HepG2 (cell line): Measurements from ENCODE around the gene FLT3LG. TPM values are rescaled to one million over a fixed set of nuclear protein-coding genes. Genes with fewer than 3 reads are reported as not detected.

Source experiments
- ATAC-seq: fragments of 200-7000 bp; cut with Tn5 transposase; 3 replicates; pipeline ENCODE4 v1.9.1; 2020; ENCODE audit warnings: mild to moderate bottlenecking, moderate library complexity
- BruUV-seq: library from RNA; stranded (reverse); fragments of 400-500 nt; replicated peaks from 2 replicates; lab custom pipeline; 2021; lab: Mats Ljungman, UMichigan
- CTCF ChIA-PET: fragments of 300-600 bp; formaldehyde crosslinking; extraction: SDS; loops from one replicate; lab custom pipeline; 2021; ENCODE audit warnings: low total read pairs, inconsistent platforms, low intra/inter-chr PET ratio; lab: Yijun Ruan, JAX
- POLR2A ChIA-PET: fragments of 350-600 bp; sonication (Branson Sonifier 250); formaldehyde crosslinking; loops from one replicate; lab custom pipeline; 2020; ENCODE audit warnings: antibody characterized with exemption, inconsistent platforms; lab: Yijun Ruan, JAX
- DNase-seq: peaks from one replicate; pipeline ENCODE4 v3.0.0-alpha.2; 2015; ENCODE audit warnings: low spot score
- FAIRE-seq: peaks from 3 replicates; lab custom pipeline; 2011; peaks lifted over from hg19 to GRCh38; lab: Jason Lieb, UNC
- H2AFZ ChIP-seq: one replicate; pipeline ENCODE4 v1.6.1; 2011; ENCODE audit warnings: low read length, inconsistent platforms
- H3K27ac ChIP-seq: fragments of 300-600 bp; 3 replicates; pipeline ENCODE4 v1.8.0; 2011; ENCODE audit warnings: mixed run types, mild to moderate bottlenecking, mixed read lengths, low read length, inconsistent platforms; ENCODE audit not compliant: insufficient read depth; ENCODE audit errors: extremely low read length
- H3K27me3 ChIP-seq, 2 experiments: fragments of 200-600 bp in 1 of 2; 2 replicates in 1 of 2; 3 replicates in 1 of 2; pipeline versions ENCODE4 v1.6.0 to v1.8.0; 2011; ENCODE audit warnings: low read length in 2 of 2, mild to moderate bottlenecking in 2 of 2, moderate library complexity in 2 of 2, inconsistent platforms in 1 of 2; ENCODE audit not compliant: insufficient read depth in 2 of 2, control insufficient read depth in 1 of 2
- H3K36me3 ChIP-seq, 2 experiments: fragments of 200-600 bp in 1 of 2; replicated peaks in 1 of 2; 2 replicates in 1 of 2; 3 replicates in 1 of 2; pipeline versions ENCODE4 v1.5.1 to v1.8.0; 2011; ENCODE audit warnings: low read length in 2 of 2, inconsistent platforms in 1 of 2; ENCODE audit not compliant: insufficient read depth in 2 of 2, control insufficient read depth in 1 of 2
- H3K4me1 ChIP-seq: 2 replicates; pipeline ENCODE4 v1.5.1; 2012; ENCODE audit warnings: low read length, inconsistent platforms; ENCODE audit not compliant: insufficient read depth
- H3K4me2 ChIP-seq: 2 replicates; pipeline ENCODE4 v1.6.0; 2011; ENCODE audit warnings: low read depth, low read length, inconsistent platforms
- H3K4me3 ChIP-seq, 3 experiments: fragments of 200-600 bp in 1 of 3; sonication (generic), shearing (Covaris generic) in 1 of 3; replicated peaks in 1 of 3; 2 replicates each; pipeline ENCODE4 v1.5.1; 2011 to 2016; ENCODE audit warnings: low read length in 3 of 3, inconsistent platforms in 2 of 3, low read depth in 2 of 3, mild to moderate bottlenecking in 2 of 3, control low read depth in 1 of 3, mixed read lengths in 1 of 3; ENCODE audit not compliant: insufficient read depth in 1 of 3
- H3K79me2 ChIP-seq: one replicate; pipeline ENCODE4 v1.6.1; 2011; ENCODE audit warnings: low read length, inconsistent platforms; ENCODE audit not compliant: insufficient read depth
- H3K9ac ChIP-seq: 2 replicates; pipeline ENCODE4 v1.6.0; 2011; ENCODE audit warnings: mild to moderate bottlenecking, low read depth, low read length, inconsistent platforms; ENCODE audit not compliant: insufficient read depth
- H3K9me3 ChIP-seq: 2 replicates; pipeline ENCODE4 v1.5.1; 2012; ENCODE audit warnings: mild to moderate bottlenecking, low read length
- H4K20me1 ChIP-seq: 2 replicates; pipeline ENCODE4 v1.6.0; 2011; ENCODE audit warnings: inconsistent platforms, mild to moderate bottlenecking, low read length, moderate library complexity; ENCODE audit not compliant: insufficient read depth
- AGO2 ChIP-seq: fragments of 200-400 bp; formaldehyde crosslinking; optimal IDR thresholded peaks from 2 replicates; pipeline ENCODE3; 2017; ENCODE audit warnings: mild to moderate bottlenecking, low read depth, low read length, moderate library complexity
- CCDC6 ChIP-seq: sonication (generic); formaldehyde crosslinking; IDR thresholded peaks from 2 replicates; pipeline ENCODE4 v1.8.1; 2022; ENCODE audit warnings: mild to moderate bottlenecking, missing genetic modification reagents, moderate library complexity
- E2F2 ChIP-seq: sonication (generic); formaldehyde crosslinking; IDR thresholded peaks from 2 replicates; pipeline ENCODE4 v1.4.0; 2020; ENCODE audit warnings: missing genetic modification reagents, borderline replicate concordance
- ETV6 ChIP-seq: sonication (generic); formaldehyde crosslinking; conservative IDR thresholded peaks from 2 replicates; pipeline ENCODE4 v1.4.0; 2020; ENCODE audit warnings: missing genetic modification reagents
- KLF13 ChIP-seq: sonication (generic); formaldehyde crosslinking; IDR thresholded peaks from 2 replicates; pipeline ENCODE4 v1.4.0; 2020; ENCODE audit warnings: mild to moderate bottlenecking, missing genetic modification reagents
- ONECUT2 ChIP-seq: sonication (generic); formaldehyde crosslinking; IDR thresholded peaks from 2 replicates; pipeline ENCODE4 v1.4.0; 2020; ENCODE audit warnings: missing genetic modification reagents
- POLR2AphosphoS5 ChIP-seq: IDR thresholded peaks from 2 replicates; pipeline ENCODE4 v1.6.1; 2012; ENCODE audit warnings: low read depth, low read length
- RBM22 ChIP-seq: fragments of 200-400 bp; formaldehyde crosslinking; optimal IDR thresholded peaks from 2 replicates; pipeline ENCODE3; 2017; ENCODE audit warnings: mild to moderate bottlenecking, low read length, moderate library complexity
- SIX4 ChIP-seq: sonication (generic); formaldehyde crosslinking; IDR thresholded peaks from 2 replicates; pipeline ENCODE4 v1.4.0; 2020; ENCODE audit warnings: missing genetic modification reagents
- SNAPC2 ChIP-seq: sonication (generic); formaldehyde crosslinking; IDR thresholded peaks from 2 replicates; pipeline ENCODE4 v1.8.1; 2022; ENCODE audit warnings: mild to moderate bottlenecking, missing genetic modification reagents
- ZBTB49 ChIP-seq: sonication (generic); formaldehyde crosslinking; IDR thresholded peaks from 2 replicates; pipeline ENCODE4 v1.4.0; 2020; ENCODE audit warnings: missing genetic modification reagents, borderline replicate concordance
- ZKSCAN5 ChIP-seq: sonication (generic); formaldehyde crosslinking; IDR thresholded peaks from 2 replicates; pipeline ENCODE4 v1.5.1; 2020; ENCODE audit warnings: mild to moderate bottlenecking, missing genetic modification reagents
- ZNF224 ChIP-seq: sonication (generic); formaldehyde crosslinking; IDR thresholded peaks from 2 replicates; pipeline ENCODE4 v1.5.0; 2020; ENCODE audit warnings: mild to moderate bottlenecking, missing genetic modification reagents
- ZNF275 ChIP-seq: sonication (generic); formaldehyde crosslinking; IDR thresholded peaks from 2 replicates; pipeline ENCODE4 v1.8.0; 2022; ENCODE audit warnings: missing genetic modification reagents, mild to moderate bottlenecking, inconsistent platforms, borderline replicate concordance
- ZNF672 ChIP-seq: sonication (generic); formaldehyde crosslinking; IDR thresholded peaks from 2 replicates; pipeline ENCODE4 v1.8.1; 2022; ENCODE audit warnings: missing genetic modification reagents
- ZNF768 ChIP-seq: sonication (generic); formaldehyde crosslinking; IDR thresholded peaks from 2 replicates; pipeline ENCODE4 v1.4.0; 2020; ENCODE audit warnings: missing genetic modification reagents
- ZNF784 ChIP-seq: sonication (generic); formaldehyde crosslinking; IDR thresholded peaks from 2 replicates; pipeline ENCODE4 v1.5.1; 2020; ENCODE audit warnings: missing genetic modification reagents, mild to moderate bottlenecking, borderline replicate concordance
- WGBS: methylation state at CpG from one replicate; pipeline ENCODE4 v1.1.6; 2017; ENCODE audit warnings: low lambda C conversion rate; 5-methylcytosine and 5-hydroxymethylcytosine counted together
- in situ Hi-C: cut with HindIII; loops from 2 replicates; pipeline ENCODE4 v1.10.0; 2017; ENCODE audit warnings: low pct_unique_long_range_greater_than_20kb; ENCODE audit not compliant: extremely low pct_ligation_motif_present
- intact Hi-C: fragments of 100-400 bp; cut with micrococcal nuclease; formaldehyde crosslinking; loops from one replicate; pipeline ENCODE4 v1.10.0; 2022; ENCODE audit not compliant: unreplicated experiment
- polyA plus RNA-seq, 8 experiments: library from polyadenylated mRNA; depleted of rRNA in 3 of 8; stranded (reverse) in 7 of 8; unstranded in 1 of 8; fragments of >200 nt; fragmentation: Illumina TruSeq in 4 of 8; extraction: Trizol in 4 of 8; gene quantifications; 2 replicates each; pipeline versions ENCODE4 v1.2.1 to v1.2.3, GENCODE V29; 2011 to 2016; ENCODE audit warnings: low read depth in 4 of 8, missing spikeins in 1 of 8, mixed read lengths in 1 of 8; ENCODE audit not compliant: insufficient read depth in 1 of 8
- total RNA-seq, 5 experiments: library from RNA; depleted of rRNA; stranded (reverse); fragments of >200 nt; fragmentation: Illumina TruSeq; extraction: Trizol; gene quantifications; 2 replicates each; pipeline ENCODE4 v1.2.3, GENCODE V29; 2016; ENCODE audit warnings: low read depth in 1 of 5

FLT3LG gene
- total and polyA plus RNA-seq, 2 of the 13 experiments (the other 11 are each of a cell fraction or from before 2014, with no cell fraction given): 1.5 to 2.6 TPM

- DNase-seq: no peak
- BruUV-seq: no TSS peak
- H3K36me3 ChIP-seq: peaks cover 19 to 40% of the 10 kb centered on the region in 2 experiments
- peak overlapping the region; percentile 87 for H3K27ac ChIP-seq
- peaks cover 40% of the 10 kb centered on the region for H3K79me2 ChIP-seq
- in situ Hi-C loops: no loop called here
- peak overlapping the region; percentile 100 for H3K9ac ChIP-seq
- no peak for ATAC-seq
- peak overlapping the region; percentile 90 for H3K4me2 ChIP-seq
- WGBS: 88% methylated on average over 18 of the region's 27 CpGs
- CTCF ChIA-PET: no interaction called here
- H3K27me3 ChIP-seq: peaks cover 0 to 3% of the 10 kb centered on the region in 2 experiments; a peak in 1 of 5 replicates
- peaks cover 45% of the 10 kb centered on the region for H4K20me1 ChIP-seq
- peak overlapping the region in 2 of 3 experiments; percentile 93 to 98; a peak in 3 of 6 replicates for H3K4me3 ChIP-seq
- no peaks in the 10 kb centered on the region for H3K9me3 ChIP-seq
- no peak for FAIRE-seq
- intact Hi-C loops: no loop called here
- POLR2A ChIA-PET: interaction anchor here (2.9 kb wide), 1 partner anchor 12 kb away, joined by 14 read pairs; no protein-coding TSS in a partner anchor
- no peak overlapping the region for H2AFZ ChIP-seq
- H3K4me1 ChIP-seq: peaks cover 36% of the 10 kb centered on the region
- TF ChIP-seq ZBTB49 (no peak), ONECUT2 (CRISPR knock-in tag) (no peak), ZNF768 (CRISPR knock-in tag) (0 out of 2 replicates have a peak, but pooled peaks have one; percentile 25), ZNF672 (CRISPR knock-in tag) (no peak), ZKSCAN5 (CRISPR knock-in tag) (no peak), ZNF224 (CRISPR knock-in tag) (no peak), SIX4 (CRISPR knock-in tag) (no peak), ZNF275 (0 out of 2 replicates have a peak, but pooled peaks have one; percentile 50), AGO2 (peak; percentile 91), E2F2 (CRISPR knock-in tag) (no peak), SNAPC2 (CRISPR knock-in tag) (no peak), KLF13 (CRISPR knock-in tag) (no peak), RBM22 (peak; percentile 80), POLR2AphosphoS5 (peak; percentile 21; the same call in 1 of the 2 replicates), CCDC6 (CRISPR knock-in tag) (no peak), ZNF784 (CRISPR knock-in tag) (0 out of 2 replicates have a peak, but pooled peaks have one; percentile 28), ETV6 (no peak)
Observed at GRCh38 chr19:49490287-49491029, 16.4 kb downstream of the FLT3LG start.
